Heart left ventricle (tissue), 16 donors: ENCODE measurements around the gene TSC22D1. TPM values are rescaled to one million over a fixed set of nuclear protein-coding genes. Genes with fewer than 3 reads are reported as not detected.

Source experiments
- ATAC-seq, 4 donors: fragments of 200-7000 bp; cut with Tn5 transposase; one replicate each; pipeline ENCODE4 v1.9.1; 2020 to 2022; ENCODE audit warnings: moderate library complexity in 4 of 4, mild to moderate bottlenecking in 3 of 4, moderate number of reproducible peaks in 1 of 4
- DNase-seq, 5 donors: peaks; one replicate each; pipeline ENCODE4 v3.0.0-alpha.2; 2020
- H3K27ac ChIP-seq, 12 donors: fragments of 200-600 bp; sonication (generic) in 4 of 12; one replicate each; pipeline versions ENCODE4 v1.5.0 to v1.8.0; 2016 to 2022; ENCODE audit warnings: mild to moderate bottlenecking in 2 of 12
- H3K27me3 ChIP-seq, 9 donors: fragments of 200-600 bp; sonication (generic) in 2 of 9; one replicate each; pipeline versions ENCODE4 v1.5.1 to v1.8.0; 2016 to 2022; ENCODE audit warnings: mild to moderate bottlenecking in 3 of 9
- H3K36me3 ChIP-seq, 9 donors: fragments of 200-600 bp; sonication (generic) in 2 of 9; one replicate each; pipeline versions ENCODE4 v1.5.0 to v1.8.0; 2018 to 2022; ENCODE audit warnings: mild to moderate bottlenecking in 2 of 9
- H3K4me1 ChIP-seq, 12 donors: fragments of 200-600 bp; sonication (generic) in 4 of 12; one replicate each; pipeline versions ENCODE4 v1.5.0 to v1.8.0; 2016 to 2022; ENCODE audit warnings: mild to moderate bottlenecking in 3 of 12
- H3K4me3 ChIP-seq, 12 donors: fragments of 200-600 bp; sonication (generic) in 4 of 12; one replicate each; pipeline versions ENCODE4 v1.5.0 to v1.8.0; 2017 to 2022; ENCODE audit warnings: mild to moderate bottlenecking in 9 of 12, moderate library complexity in 4 of 12
- H3K9me3 ChIP-seq, 12 donors: fragments of 200-600 bp; sonication (generic) in 4 of 12; one replicate each; pipeline versions ENCODE4 v1.5.0 to v1.8.0; 2016 to 2022; ENCODE audit warnings: mild to moderate bottlenecking in 1 of 12
- POLR2A ChIP-seq, 2 donors: fragments of 450-650 bp; IDR thresholded peaks; one replicate each; pipeline ENCODE4 v1.6.1; 2017; ENCODE audit warnings: antibody characterized with exemption in 2 of 2, mild to moderate bottlenecking in 2 of 2, moderate library complexity in 2 of 2
- WGBS, 4 donors: extraction: QIAGEN DNeasy Blood & Tissue Kit in 2 of 4; methylation state at CpG; one replicate each; pipeline versions ENCODE4 v1.1.5 to v1.1.7; 2013 to 2018; 5-methylcytosine and 5-hydroxymethylcytosine counted together
- intact Hi-C, 10 donors: fragments of 100-400 bp; cut with DNase I; formaldehyde crosslinking; loops; one replicate each; pipeline versions ENCODE4 v1.11.1 to v1.14.2; 2022
- polyA plus RNA-seq, 2 donors: library from polyadenylated mRNA; stranded (reverse); fragments of 200-250 nt; gene quantifications; one replicate each; pipeline ENCODE4 v1.2.3, GENCODE V29; 2013
- total RNA-seq, 9 donors: library from RNA; depleted of rRNA in 2 of 9; stranded (reverse); fragments of >200 nt in 2 of 9; fragmentation: NEBNext Ultra II Directional in 3 of 9; extraction: Animal tissue kit (Norgen Biotek cat#: 25700) in 3 of 9; gene quantifications; one replicate each; pipeline versions ENCODE4 v1.1.0 to v1.2.4, GENCODE V29; 2016 to 2023
- TF ChIP-seq, protein P1 (sequence below), 12 donors: fragments of 200-600 bp; sonication (generic) in 4 of 12; IDR thresholded peaks; one replicate each; pipeline versions ENCODE4 v1.5.0 to v1.8.0; 2018 to 2022; ENCODE audit warnings: antibody characterized with exemption in 12 of 12, mild to moderate bottlenecking in 5 of 12
- donor health status: ischemic (EF 13 %, LVEDD 7.1; RV severe dilation, severe dysfunction).
- donor health status: healthy with polysubstance abuse.
- donor health status: DM: no; HTN: yes; CAD: no.
- donor health status: DM: no; HTN: no; CAD: no.
- donor health status: ischemic (EF 25% LVEDD 6.9; RV normal size, moderate dysfunction).
- donor health status: ischemic (EF 25% LVEDD 5.7; RV mildly dilated, moderate dysfunction).
- donor health status: healthy.
- donor health status: DM: yes; HTN: yes; CAD: no.
- donor health status: ischemic (EF 35%, LVEDD 5.7; RV mildly dilated, moderate dysfunction).
- donor health status: nonischemic (EF 11% LVEDD 7.7; RV severe dilation, severe dysfunction).
- donor health status: DM: yes; HTN: yes; CAD: no.
- donor health status: PGD.
- donor health status: ischemic (EF 29% LVEDD 5.4; RV normal size, mild dysfunction).
- donor health status: nonischemic (EF 23%, LVEDD 6.1; RV moderate dilation, normal function).

The TSC22D1 gene
- total and polyA plus RNA-seq, 11 donors, result 61.0 to 166 (median 125) TPM

- no peak for DNase-seq
- no peak overlapping the region for H3K4me3 ChIP-seq
- no peak for ATAC-seq
- no peak overlapping the region for H3K27ac ChIP-seq
- H3K27me3 ChIP-seq, result no peaks in the 10 kb centered on the region
- TF ChIP-seq, protein P1, sequence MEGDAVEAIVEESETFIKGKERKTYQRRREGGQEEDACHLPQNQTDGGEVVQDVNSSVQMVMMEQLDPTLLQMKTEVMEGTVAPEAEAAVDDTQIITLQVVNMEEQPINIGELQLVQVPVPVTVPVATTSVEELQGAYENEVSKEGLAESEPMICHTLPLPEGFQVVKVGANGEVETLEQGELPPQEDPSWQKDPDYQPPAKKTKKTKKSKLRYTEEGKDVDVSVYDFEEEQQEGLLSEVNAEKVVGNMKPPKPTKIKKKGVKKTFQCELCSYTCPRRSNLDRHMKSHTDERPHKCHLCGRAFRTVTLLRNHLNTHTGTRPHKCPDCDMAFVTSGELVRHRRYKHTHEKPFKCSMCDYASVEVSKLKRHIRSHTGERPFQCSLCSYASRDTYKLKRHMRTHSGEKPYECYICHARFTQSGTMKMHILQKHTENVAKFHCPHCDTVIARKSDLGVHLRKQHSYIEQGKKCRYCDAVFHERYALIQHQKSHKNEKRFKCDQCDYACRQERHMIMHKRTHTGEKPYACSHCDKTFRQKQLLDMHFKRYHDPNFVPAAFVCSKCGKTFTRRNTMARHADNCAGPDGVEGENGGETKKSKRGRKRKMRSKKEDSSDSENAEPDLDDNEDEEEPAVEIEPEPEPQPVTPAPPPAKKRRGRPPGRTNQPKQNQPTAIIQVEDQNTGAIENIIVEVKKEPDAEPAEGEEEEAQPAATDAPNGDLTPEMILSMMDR (IDR thresholded peaks at IDR 0.05), result no peak
- no peak for TF ChIP-seq POLR2A (IDR thresholded peaks at IDR 0.05)
- intact Hi-C loops, result no loop called here
- no peaks in the 10 kb centered on the region for H3K9me3 ChIP-seq
- H3K36me3 ChIP-seq, result no peaks in the 10 kb centered on the region
- no peaks in the 10 kb centered on the region for H3K4me1 ChIP-seq
- 75 to 86% (median 86%) methylated on average over 4 of the region's 4 CpGs for WGBS, 4 donors
Measured at GRCh38 chr13:44409595-44409994, 166.5 kb downstream of the TSC22D1 start.

DNA sequence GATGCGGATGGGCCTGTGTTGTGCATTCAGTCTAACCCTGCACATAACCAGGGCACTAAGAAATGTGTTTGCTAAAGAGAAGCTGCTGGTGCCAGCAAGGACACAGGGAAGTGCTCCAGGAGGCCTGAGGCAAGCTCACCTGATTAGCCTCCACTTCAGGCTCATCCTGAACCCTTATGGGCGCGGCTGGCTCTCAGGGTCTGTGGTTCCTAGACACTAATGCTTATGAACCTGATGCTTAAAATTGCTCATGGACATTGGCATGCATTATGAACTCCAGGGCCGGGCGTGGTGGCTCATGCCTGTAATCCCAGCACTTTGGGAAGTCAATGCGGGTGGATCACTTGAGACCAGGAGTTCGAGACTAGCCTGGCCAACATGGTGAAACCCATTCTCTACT lies 168.2 kb downstream of the TSC22D1 start:
- H3K27me3 ChIP-seq, result no peaks in the 10 kb centered on the region
- H3K27ac ChIP-seq, result no peak overlapping the region
- ATAC-seq (no peak), DNase-seq (no peak)
- TF ChIP-seq, protein P1 (IDR thresholded peaks at IDR 0.05), result no peak
- no peak for TF ChIP-seq POLR2A (IDR thresholded peaks at IDR 0.05)
- H3K4me3 ChIP-seq, result no peak overlapping the region
- peaks cover 0 to 8% (median 0%) of the 10 kb centered on the region in 12 donors for H3K4me1 ChIP-seq
- 96 to 100% (median 97%) methylated on average over 5 to 7 of the region's 7 CpGs for WGBS, 4 donors
- H3K36me3 ChIP-seq, result no peaks in the 10 kb centered on the region
- no peaks in the 10 kb centered on the region for H3K9me3 ChIP-seq
- intact Hi-C loops, result no loop called here

DNA sequence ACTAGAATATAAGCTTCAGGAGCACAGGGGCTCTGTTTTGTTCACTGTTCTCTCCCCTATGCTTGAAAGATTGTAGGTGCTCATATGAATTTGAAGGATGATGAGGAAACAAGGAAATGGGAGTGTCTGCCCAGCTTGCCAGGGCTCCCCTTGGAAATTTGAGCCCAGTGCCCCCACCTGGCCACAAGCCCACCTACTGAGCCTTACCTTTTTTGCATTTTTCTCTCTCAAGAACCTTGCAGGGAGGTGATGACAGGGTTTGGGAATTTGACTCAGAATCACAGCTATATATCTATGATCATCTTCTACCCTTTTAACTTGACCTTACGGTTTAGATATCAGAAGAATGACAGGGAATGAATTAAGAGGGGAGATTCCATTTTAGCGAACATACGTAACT lies 168.8 kb downstream of the TSC22D1 start:
- ATAC-seq (no peak), DNase-seq (no peak)
- intact Hi-C loops, result no loop called here
- Histone ChIP-seq H3K36me3 (no peaks in the 10 kb centered on the region), H3K4me1 (peaks cover 0 to 8% (median 0%) of the 10 kb centered on the region in 12 donors), H3K27me3 (no peaks in the 10 kb centered on the region), H3K9me3 (no peaks in the 10 kb centered on the region), H3K27ac (no peak overlapping the region), H3K4me3 (no peak overlapping the region)
- TF ChIP-seq POLR2A (IDR thresholded peaks at IDR 0.05), result no peak
- TF ChIP-seq, protein P1 (IDR thresholded peaks at IDR 0.05), result no peak
- WGBS, 4 donors, result 69 to 98% (median 97%) methylated on average over 3 of the region's 3 CpGs

- WGBS, 4 donors, result 71 to 81% (median 72%) methylated on average over 5 of the region's 5 CpGs
- intact Hi-C loops, result no loop called here
- H3K4me3 ChIP-seq, result no peak overlapping the region
- no peaks in the 10 kb centered on the region for H3K27me3 ChIP-seq
- no peak for TF ChIP-seq POLR2A (IDR thresholded peaks at IDR 0.05)
- TF ChIP-seq, protein P1 (IDR thresholded peaks at IDR 0.05), result no peak
- no peak overlapping the region for H3K27ac ChIP-seq
- H3K36me3 ChIP-seq, result no peaks in the 10 kb centered on the region
- H3K4me1 ChIP-seq, result peaks cover 0 to 8% (median 0%) of the 10 kb centered on the region in 12 donors
- H3K9me3 ChIP-seq, result no peaks in the 10 kb centered on the region
- no peak for ATAC-seq
- no peak for DNase-seq
Measured at GRCh38 chr13:44406617-44407016, 169.5 kb downstream of the TSC22D1 start.
